ENCODE results near the gene ACSF2. TPM values are rescaled to one million over a fixed set of nuclear protein-coding genes. Genes with fewer than 3 reads are reported as not detected.

The ACSF2 gene
- total RNA-seq, 1 donor from 2014 or later: 70.4 TPM

GRCh38 chr17:50493744-50494143 lies 67.7 kb downstream of the ACSF2 start:
- no peak overlapping the region for H3K27ac ChIP-seq
- ATAC-seq (no peak), DNase-seq (no peak)
- no peak for TF ChIP-seq CTCF (IDR thresholded peaks at IDR 0.05)
- no peaks in the 10 kb centered on the region for H3K27me3 ChIP-seq (ENCODE audit: low read depth)
- H3K36me3 ChIP-seq: no peaks in the 10 kb centered on the region
- no peaks in the 10 kb centered on the region for H3K9me3 ChIP-seq
- H3K4me3 ChIP-seq: no peak overlapping the region
- intact Hi-C loops (cut with DNase I): no loop called here
- no peaks in the 10 kb centered on the region for H3K4me1 ChIP-seq

- H3K4me3 ChIP-seq: no peak overlapping the region
- no peaks in the 10 kb centered on the region for H3K27me3 ChIP-seq (ENCODE audit: low read depth)
- no peaks in the 10 kb centered on the region for H3K9me3 ChIP-seq
- no peak for TF ChIP-seq CTCF (IDR thresholded peaks at IDR 0.05)
- DNase-seq (no peak), ATAC-seq (no peak)
- no peaks in the 10 kb centered on the region for H3K36me3 ChIP-seq
- no peaks in the 10 kb centered on the region for H3K4me1 ChIP-seq
- intact Hi-C loops (cut with DNase I): no loop called here
- H3K27ac ChIP-seq: no peak overlapping the region
Measured at GRCh38 chr17:50495217-50495823, 69.3 kb downstream of the ACSF2 start.

- H3K9me3 ChIP-seq: no peaks in the 10 kb centered on the region
- DNase-seq (no peak), ATAC-seq (no peak)
- no peak overlapping the region for H3K4me3 ChIP-seq
- intact Hi-C loops (cut with DNase I): no loop called here
- no peak overlapping the region for H3K27ac ChIP-seq
- no peak for TF ChIP-seq CTCF (IDR thresholded peaks at IDR 0.05)
- H3K36me3 ChIP-seq: no peaks in the 10 kb centered on the region
- no peaks in the 10 kb centered on the region for H3K4me1 ChIP-seq
- no peaks in the 10 kb centered on the region for H3K27me3 ChIP-seq (ENCODE audit: low read depth)
Measured at GRCh38 chr17:50495918-50496317, 69.9 kb downstream of the ACSF2 start.

GRCh38 chr17:50498021-50498874 lies 72.2 kb downstream of the ACSF2 start:
- H3K4me1 ChIP-seq: no peaks in the 10 kb centered on the region
- no peak overlapping the region for H3K27ac ChIP-seq
- TF ChIP-seq CTCF (IDR thresholded peaks at IDR 0.05): no peak
- ATAC-seq: peak; percentile 76 to 91
- no peak for DNase-seq
- no peaks in the 10 kb centered on the region for H3K27me3 ChIP-seq (ENCODE audit: low read depth)
- intact Hi-C loops (cut with DNase I): no loop called here
- H3K4me3 ChIP-seq: no peak overlapping the region
- H3K9me3 ChIP-seq: no peaks in the 10 kb centered on the region
- H3K36me3 ChIP-seq: no peaks in the 10 kb centered on the region

- no peak for ATAC-seq
- intact Hi-C loops (cut with DNase I): no loop called here
- Histone ChIP-seq H3K27ac (no peak overlapping the region), H3K9me3 (no peaks in the 10 kb centered on the region), H3K4me3 (no peak overlapping the region), H3K27me3 (ENCODE audit: low read depth) (no peaks in the 10 kb centered on the region), H3K4me1 (no peaks in the 10 kb centered on the region), H3K36me3 (no peaks in the 10 kb centered on the region)
- no peak for TF ChIP-seq CTCF (IDR thresholded peaks at IDR 0.05)
- DNase-seq: no peak
Measured at GRCh38 chr17:50499270-50499669, 73.3 kb downstream of the ACSF2 start.

Data from lower lobe of right lung (tissue), 2 donors.